ENCODE data around the gene NUAK2.

Gene NUAK2

DNA sequence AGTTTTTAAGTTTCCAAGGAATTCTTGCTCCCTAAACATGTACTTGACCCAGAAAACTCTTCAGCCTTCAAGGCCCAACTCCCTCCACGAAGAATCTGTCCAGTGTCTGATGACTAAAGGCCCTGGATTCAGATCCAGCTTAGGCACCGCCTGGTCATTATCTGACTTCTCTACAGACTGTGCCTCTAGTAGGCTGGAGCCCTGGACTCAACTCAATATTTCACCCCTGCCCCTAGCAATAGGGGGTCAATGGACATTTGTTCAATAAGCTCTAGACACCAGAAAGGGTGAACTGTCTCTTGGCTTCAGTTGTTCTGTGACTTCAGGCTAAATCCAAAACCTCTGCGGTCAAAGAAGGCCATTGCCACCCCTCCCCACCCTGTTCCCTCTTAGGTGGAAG, 34.5 kb downstream of the NUAK2 start:
- H3K79me2 ChIP-seq (ENCODE audit: insufficient read depth, low read length), result no peaks in the 10 kb centered on the region
- H3K9ac ChIP-seq (ENCODE audit: low read length), result peak overlapping the region; percentile 50
- H2AFZ ChIP-seq (ENCODE audit: low read depth, low read length, severe bottlenecking), result no peak overlapping the region
- no peak for TF ChIP-seq EZH2phosphoT487 (conservative IDR thresholded peaks at IDR 0.05; ENCODE audit: low read length)
- TF ChIP-seq, protein P1, sequence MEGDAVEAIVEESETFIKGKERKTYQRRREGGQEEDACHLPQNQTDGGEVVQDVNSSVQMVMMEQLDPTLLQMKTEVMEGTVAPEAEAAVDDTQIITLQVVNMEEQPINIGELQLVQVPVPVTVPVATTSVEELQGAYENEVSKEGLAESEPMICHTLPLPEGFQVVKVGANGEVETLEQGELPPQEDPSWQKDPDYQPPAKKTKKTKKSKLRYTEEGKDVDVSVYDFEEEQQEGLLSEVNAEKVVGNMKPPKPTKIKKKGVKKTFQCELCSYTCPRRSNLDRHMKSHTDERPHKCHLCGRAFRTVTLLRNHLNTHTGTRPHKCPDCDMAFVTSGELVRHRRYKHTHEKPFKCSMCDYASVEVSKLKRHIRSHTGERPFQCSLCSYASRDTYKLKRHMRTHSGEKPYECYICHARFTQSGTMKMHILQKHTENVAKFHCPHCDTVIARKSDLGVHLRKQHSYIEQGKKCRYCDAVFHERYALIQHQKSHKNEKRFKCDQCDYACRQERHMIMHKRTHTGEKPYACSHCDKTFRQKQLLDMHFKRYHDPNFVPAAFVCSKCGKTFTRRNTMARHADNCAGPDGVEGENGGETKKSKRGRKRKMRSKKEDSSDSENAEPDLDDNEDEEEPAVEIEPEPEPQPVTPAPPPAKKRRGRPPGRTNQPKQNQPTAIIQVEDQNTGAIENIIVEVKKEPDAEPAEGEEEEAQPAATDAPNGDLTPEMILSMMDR (IDR thresholded peaks at IDR 0.05; ENCODE audit: insufficient read depth, low read length, poor library complexity, severe bottlenecking), result no peak
- no peaks in the 10 kb centered on the region for H3K27me3 ChIP-seq (ENCODE audit: low read length)
- H3K27ac ChIP-seq (ENCODE audit: low read depth, low read length), result peak overlapping the region; percentile 94
- no peaks in the 10 kb centered on the region for H3K9me2 ChIP-seq (replicated peaks; ENCODE audit: insufficient read depth, low read length)
- H3K4me2 ChIP-seq (ENCODE audit: low read depth, low read length, poor library complexity, severe bottlenecking), result peak overlapping the region; percentile 64
- H4K20me1 ChIP-seq (ENCODE audit: low read depth, low read length), result no peaks in the 10 kb centered on the region
- peaks cover 37% of the 10 kb centered on the region for H3F3A ChIP-seq (ENCODE audit: insufficient read depth)
- H3K36me3 ChIP-seq (ENCODE audit: low read length), result no peaks in the 10 kb centered on the region
- peak overlapping the region; percentile 9 for H3K4me3 ChIP-seq (ENCODE audit: insufficient read depth, low read length, poor library complexity, severe bottlenecking)
- no peaks in the 10 kb centered on the region for H3K9me3 ChIP-seq (ENCODE audit: insufficient read depth, low read length)

DNA sequence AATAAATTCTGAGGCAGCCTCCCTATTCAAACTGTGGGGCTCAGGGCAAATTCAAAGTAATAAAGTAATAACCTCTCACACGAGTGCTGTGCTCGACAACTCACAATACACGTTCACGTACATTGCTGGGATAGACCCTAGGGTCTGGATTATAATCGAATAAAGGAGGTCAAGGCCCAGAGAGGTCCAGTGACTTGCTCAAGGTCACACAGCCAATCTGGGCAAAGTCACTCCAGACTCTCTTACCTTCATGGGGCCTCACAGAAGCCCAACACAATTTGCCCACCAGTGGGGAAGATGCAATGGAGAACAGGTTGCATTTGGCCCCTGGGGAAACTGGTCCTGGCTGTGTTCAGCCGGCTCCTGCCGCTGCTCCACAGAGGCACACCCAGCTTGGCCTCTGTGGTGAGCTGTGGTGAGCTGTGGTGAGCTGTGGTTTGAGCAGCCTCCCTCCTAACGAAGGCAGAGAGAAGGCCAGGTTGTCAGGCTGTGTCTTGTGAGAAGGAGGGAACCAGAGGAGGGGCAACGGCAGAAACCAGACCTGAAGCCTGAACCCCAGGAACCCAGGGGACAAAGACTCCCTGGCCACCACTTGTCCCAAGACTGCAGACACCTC, 35.1 kb downstream of the NUAK2 start:
- peak overlapping the region; percentile 50 for H3K9ac ChIP-seq (ENCODE audit: low read length)
- H3K27ac ChIP-seq (ENCODE audit: low read depth, low read length), result peak overlapping the region; percentile 94
- no peaks in the 10 kb centered on the region for H3K79me2 ChIP-seq (ENCODE audit: insufficient read depth, low read length)
- H4K20me1 ChIP-seq (ENCODE audit: low read depth, low read length), result no peaks in the 10 kb centered on the region
- peak overlapping the region; percentile 38 for H3K4me3 ChIP-seq (ENCODE audit: insufficient read depth, low read length, poor library complexity, severe bottlenecking)
- no peaks in the 10 kb centered on the region for H3K36me3 ChIP-seq (ENCODE audit: low read length)
- peaks cover 37% of the 10 kb centered on the region for H3F3A ChIP-seq (ENCODE audit: insufficient read depth)
- no peak overlapping the region for H2AFZ ChIP-seq (ENCODE audit: low read depth, low read length, severe bottlenecking)
- H3K9me2 ChIP-seq (replicated peaks; ENCODE audit: insufficient read depth, low read length), result no peaks in the 10 kb centered on the region
- no peaks in the 10 kb centered on the region for H3K9me3 ChIP-seq (ENCODE audit: insufficient read depth, low read length)
- no peak for TF ChIP-seq EZH2phosphoT487 (conservative IDR thresholded peaks at IDR 0.05; ENCODE audit: low read length)
- TF ChIP-seq, protein P1 (IDR thresholded peaks at IDR 0.05; ENCODE audit: insufficient read depth, low read length, poor library complexity, severe bottlenecking), result no peak
- H3K4me2 ChIP-seq (ENCODE audit: low read depth, low read length, poor library complexity, severe bottlenecking), result peak overlapping the region; percentile 64
- no peaks in the 10 kb centered on the region for H3K27me3 ChIP-seq (ENCODE audit: low read length)

DNA sequence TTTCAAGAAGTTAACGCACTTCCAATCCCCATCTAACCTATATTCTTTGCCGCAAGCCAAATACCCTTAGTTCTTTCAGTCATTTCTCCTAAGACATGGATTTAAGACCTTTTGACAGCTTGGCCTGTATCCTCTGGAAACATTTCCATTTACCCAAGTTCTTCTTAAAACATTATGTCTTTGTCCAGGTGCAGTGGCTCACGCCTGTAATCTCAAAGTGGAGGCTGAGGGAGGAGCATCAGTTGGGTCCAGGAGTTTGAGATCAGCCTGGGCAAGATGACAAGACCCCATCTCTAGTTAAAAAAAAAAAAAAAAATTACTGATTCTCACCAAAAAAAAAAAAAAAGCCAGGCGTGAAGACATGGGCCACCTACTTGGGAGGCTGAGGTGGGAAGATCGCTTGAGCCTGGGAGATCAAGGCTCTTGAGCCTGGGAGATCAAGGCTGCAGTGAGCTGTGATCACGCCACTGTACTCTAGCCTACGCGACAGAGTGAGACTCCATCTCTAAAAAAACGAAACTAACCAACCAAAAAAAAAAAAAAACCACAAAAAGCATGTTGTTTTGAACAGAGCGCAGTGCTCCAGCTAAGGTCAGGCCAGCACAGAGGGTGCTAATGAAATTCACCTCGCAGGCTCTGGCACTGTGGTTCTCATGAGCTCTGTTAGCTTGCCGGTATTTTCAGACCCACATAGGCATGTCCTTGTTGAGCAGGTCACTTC, 36.0 kb downstream of the NUAK2 start:
- Histone ChIP-seq H3K9ac (ENCODE audit: low read length) (peak overlapping the region; percentile 50), H3K27ac (ENCODE audit: low read depth, low read length) (peak overlapping the region; percentile 94), H3K9me3 (ENCODE audit: insufficient read depth, low read length) (no peaks in the 10 kb centered on the region), H2AFZ (ENCODE audit: low read depth, low read length, severe bottlenecking) (no peak overlapping the region), H3K4me2 (ENCODE audit: low read depth, low read length, poor library complexity, severe bottlenecking) (peak overlapping the region; percentile 64), H3K9me2 (replicated peaks; ENCODE audit: insufficient read depth, low read length) (no peaks in the 10 kb centered on the region), H3K79me2 (ENCODE audit: insufficient read depth, low read length) (no peaks in the 10 kb centered on the region), H4K20me1 (ENCODE audit: low read depth, low read length) (no peaks in the 10 kb centered on the region), H3F3A (ENCODE audit: insufficient read depth) (peaks cover 37% of the 10 kb centered on the region), H3K4me3 (ENCODE audit: insufficient read depth, low read length, poor library complexity, severe bottlenecking) (peak overlapping the region; percentile 38), H3K27me3 (ENCODE audit: low read length) (no peaks in the 10 kb centered on the region), H3K36me3 (ENCODE audit: low read length) (no peaks in the 10 kb centered on the region)
- TF ChIP-seq, protein P1 (IDR thresholded peaks at IDR 0.05; ENCODE audit: insufficient read depth, low read length, poor library complexity, severe bottlenecking), result no peak
- no peak for TF ChIP-seq EZH2phosphoT487 (conservative IDR thresholded peaks at IDR 0.05; ENCODE audit: low read length)

Data from SU-DHL-6 (cell line).